ENCODE measurements around the gene PRKRA. TPM values are rescaled to one million over a fixed set of nuclear protein-coding genes. Genes with fewer than 3 reads are reported as not detected.

Gene PRKRA
- 100 to 1,000 TPM in 1 of 2 donors, 10 to 100 TPM in 1; 87.5 to 108 TPM for total RNA-seq
- polyA plus RNA-seq (ENCODE audit: insufficient read depth, low read depth, low replicate concordance), result 103 TPM
- long read RNA-seq, donor 1, transcript PRKRA-201 (8 exons, 1,826 nt), result major isoform, 15 of 30 reads
- long read RNA-seq, donor 1, partial matches to known transcripts, result 12 of 30 reads
- long read RNA-seq, donor 1, other reads (novel, unspliced or antisense), result 0 of 30 reads
- long read RNA-seq, donor 2, transcript PRKRA-201 (8 exons, 1,826 nt), result major isoform, 22 of 25 reads
- long read RNA-seq, donor 2, partial matches to known transcripts, result 0 of 25 reads
- long read RNA-seq, donor 2, other reads (novel, unspliced or antisense), result 0 of 25 reads

- intact Hi-C loops (cut with DNase I; ENCODE audit: low total_unique reads), result no loop called here
- H3K9me3 ChIP-seq, result no peaks in the 10 kb centered on the region
- no peaks in the 10 kb centered on the region for H3K36me3 ChIP-seq (ENCODE audit: low read depth, missing control alignments)
- DNase-seq, result peak; percentile 98
- TF ChIP-seq POLR2A (IDR thresholded peaks at IDR 0.05) (peak; percentile 88), CTCF (IDR thresholded peaks at IDR 0.05) (peak in 1 of 3 experiments; percentile 9)
- peaks cover 6% of the 10 kb centered on the region for H3K4me1 ChIP-seq
- peak within 1 kb of the TSS; percentile 94 to 99 for H3K27ac ChIP-seq
- no peaks in the 10 kb centered on the region for H3K27me3 ChIP-seq
- peak within 1 kb of the TSS; percentile 76 to 89 for H3K4me3 ChIP-seq
- 0 to 1% methylated on average over 6 to 49 of the region's 76 CpGs for WGBS, 2 donors
These were observed at the start of gene PRKRA, which contains the start of gene PJVK for GRCh38 chr2:178450774-178451525. TSS of gene PRKRA (minus strand) at chr2:178451175. CDS start at chr2:178451030, 145 bp downstream. TSS of gene PJVK (plus strand) at chr2:178451378. CDS start at chr2:178453410, 2,032 bp downstream.

- intact Hi-C loops (cut with DNase I; ENCODE audit: low total_unique reads), result no loop called here
- Histone ChIP-seq H3K36me3 (ENCODE audit: low read depth, missing control alignments) (peaks cover 5% of the 10 kb centered on the region), H3K4me3 (no peak overlapping the region), H3K27ac (no peak overlapping the region), H3K9me3 (no peaks in the 10 kb centered on the region), H3K27me3 (no peaks in the 10 kb centered on the region), H3K4me1 (peaks cover under 1% of the 10 kb centered on the region)
- TF ChIP-seq POLR2A (IDR thresholded peaks at IDR 0.05) (no peak), CTCF (IDR thresholded peaks at IDR 0.05) (no peak)
- 94 to 100% methylated on average over 3 of the region's 3 CpGs for WGBS, 2 donors
- no peak for DNase-seq
These were observed 48.7 kb upstream of the PRKRA start for GRCh38 chr2:178499640-178500039.

GRCh38 chr2:178498137-178498536, 47.2 kb upstream of the PRKRA start:
- Histone ChIP-seq H3K27ac (no peak overlapping the region), H3K27me3 (no peaks in the 10 kb centered on the region), H3K36me3 (ENCODE audit: low read depth, missing control alignments) (peaks cover 5% of the 10 kb centered on the region), H3K9me3 (no peaks in the 10 kb centered on the region), H3K4me1 (peaks cover 5% of the 10 kb centered on the region), H3K4me3 (no peak overlapping the region)
- TF ChIP-seq POLR2A (IDR thresholded peaks at IDR 0.05) (no peak), CTCF (IDR thresholded peaks at IDR 0.05) (no peak)
- no peak for DNase-seq
- intact Hi-C loops (cut with DNase I; ENCODE audit: low total_unique reads), result no loop called here

- WGBS, 2 donors, result 72 to 76% methylated on average over 4 of the region's 4 CpGs
- intact Hi-C loops (cut with DNase I; ENCODE audit: low total_unique reads), result no loop called here
- peaks cover 5% of the 10 kb centered on the region for H3K4me1 ChIP-seq
- peaks cover 5% of the 10 kb centered on the region for H3K36me3 ChIP-seq (ENCODE audit: low read depth, missing control alignments)
- H3K9me3 ChIP-seq, result no peaks in the 10 kb centered on the region
- H3K27ac ChIP-seq, result no peak overlapping the region
- TF ChIP-seq CTCF (IDR thresholded peaks at IDR 0.05), result no peak
- no peak for TF ChIP-seq POLR2A (IDR thresholded peaks at IDR 0.05)
- H3K27me3 ChIP-seq, result no peaks in the 10 kb centered on the region
- no peak overlapping the region for H3K4me3 ChIP-seq
- no peak for DNase-seq
These were observed 45.1 kb upstream of the PRKRA start for GRCh38 chr2:178496049-178496448.

Measured in testis (tissue), 5 donors.